K562 (cell line): ENCODE data around the gene RNFT2. TPM values are rescaled to one million over a fixed set of nuclear protein-coding genes. Genes with fewer than 3 reads are reported as not detected.
A peak's percentile ranks its signal among the peaks of the same experiment; 100 is the strongest.

Experiments
- ATAC-seq: fragments of 200-7000 bp; cut with Tn5 transposase; 3 replicates; pipeline ENCODE4 v1.9.1; 2020; ENCODE audit warnings: moderate library complexity
- BruUV-seq: library from RNA; stranded (reverse); fragments of 400-500 nt; replicated peaks from 2 replicates; lab custom pipeline; 2021; lab: Mats Ljungman, UMichigan
- CTCF ChIA-PET: fragments of 300-600 bp; formaldehyde crosslinking; extraction: SDS; loops from one replicate; lab custom pipeline; 2021; ENCODE audit warnings: low intra/inter-chr PET ratio; lab: Yijun Ruan, JAX
- POLR2A ChIA-PET: fragments of 300-600, 350-650 bp; sonication (Branson Sonifier 250); formaldehyde crosslinking; extraction: SDS; loops from one replicate; lab custom pipeline; 2021; ENCODE audit warnings: antibody characterized with exemption, inconsistent platforms; lab: Yijun Ruan, JAX
- DNase-seq, 4 experiments: peaks; one replicate each; pipeline versions ENCODE4 v3.0.0 to v3.0.0-alpha.2; 2011 to 2018; ENCODE audit warnings: low spot score in 3 of 4, mixed read lengths in 3 of 4; ENCODE audit errors: extremely low read depth in 1 of 4
- FAIRE-seq: peaks from 2 replicates; lab custom pipeline; 2011; peaks lifted over from hg19 to GRCh38; lab: Jason Lieb, UNC
- H2AFZ ChIP-seq: 2 replicates; pipeline ENCODE4 v1.6.0; 2011; ENCODE audit warnings: low read depth, low read length, control low read depth, inconsistent platforms
- H3K27ac ChIP-seq: fragments of 200-600 bp; 3 replicates; pipeline ENCODE4 v1.8.0; 2011; ENCODE audit warnings: low read depth, mild to moderate bottlenecking, control low read depth, inconsistent platforms, low read length, moderate library complexity, mixed read lengths; ENCODE audit errors: extremely low read depth
- H3K27me3 ChIP-seq, 2 experiments: fragments of 300-600 bp in 1 of 2; 2 replicates in 1 of 2; 3 replicates in 1 of 2; pipeline versions ENCODE4 v1.6.0 to v1.8.0; 2011; ENCODE audit warnings: inconsistent platforms in 2 of 2, low read length in 2 of 2, mild to moderate bottlenecking in 1 of 2, mixed read lengths in 1 of 2, moderate library complexity in 1 of 2; ENCODE audit not compliant: control insufficient read depth in 2 of 2, insufficient read depth in 2 of 2
- H3K36me3 ChIP-seq: fragments of 300-600 bp; 3 replicates; pipeline ENCODE4 v1.8.0; 2011; ENCODE audit warnings: mild to moderate bottlenecking, low read length, inconsistent platforms; ENCODE audit not compliant: control insufficient read depth, insufficient read depth
- H3K4me1 ChIP-seq, 2 experiments: fragments of 200-600 bp in 1 of 2; replicated peaks in 1 of 2; 2 replicates in 1 of 2; 3 replicates in 1 of 2; pipeline versions ENCODE4 v1.5.1 to v1.8.0; 2011; ENCODE audit warnings: inconsistent platforms in 2 of 2, low read length in 2 of 2, mild to moderate bottlenecking in 1 of 2, mixed read lengths in 1 of 2, moderate library complexity in 1 of 2; ENCODE audit not compliant: control insufficient read depth in 2 of 2, insufficient read depth in 2 of 2
- H3K4me2 ChIP-seq: 2 replicates; pipeline ENCODE4 v1.6.1; 2011; ENCODE audit warnings: low read length, control low read depth, inconsistent platforms, mixed read lengths; ENCODE audit not compliant: insufficient read depth
- H3K4me3 ChIP-seq: fragments of 200-600 bp; sonication (generic), shearing (Covaris generic); 2 replicates; pipeline ENCODE4 v1.5.1; 2016; ENCODE audit warnings: control low read depth, inconsistent platforms
- H3K79me2 ChIP-seq: fragments of 200-600 bp; 3 replicates; pipeline ENCODE4 v1.8.0; 2011; ENCODE audit warnings: low read length, inconsistent platforms; ENCODE audit not compliant: control insufficient read depth, insufficient read depth
- H3K9ac ChIP-seq, 2 experiments: 2 replicates each; pipeline versions ENCODE4 v1.6.0 to v1.6.1; 2011; ENCODE audit warnings: low read depth in 2 of 2, low read length in 2 of 2, control low read depth in 1 of 2, inconsistent platforms in 1 of 2, mild to moderate bottlenecking in 1 of 2, mixed read lengths in 1 of 2; ENCODE audit not compliant: insufficient read depth in 1 of 2
- H3K9me1 ChIP-seq: one replicate; pipeline ENCODE4 v1.6.0; 2011; ENCODE audit warnings: inconsistent platforms, mild to moderate bottlenecking, low read length, moderate library complexity; ENCODE audit not compliant: control insufficient read depth, insufficient read depth
- H3K9me3 ChIP-seq: replicated peaks from 2 replicates; pipeline ENCODE4 v1.5.1; 2011; ENCODE audit warnings: low read depth, low read length, inconsistent platforms; ENCODE audit not compliant: control insufficient read depth, insufficient read depth
- H4K20me1 ChIP-seq: replicated peaks from 2 replicates; pipeline ENCODE4 v1.6.1; 2011; ENCODE audit warnings: low read length, inconsistent platforms, mixed read lengths; ENCODE audit not compliant: control insufficient read depth, insufficient read depth
- COPS2 ChIP-seq: fragments of 450-650 bp; conservative IDR thresholded peaks from 2 replicates; pipeline ENCODE4 v1.6.1; 2016; ENCODE audit warnings: mild to moderate bottlenecking, moderate library complexity
- FOXM1 ChIP-seq, 2 experiments: fragments of 450-650 bp in 1 of 2; sonication (generic) in 1 of 2; formaldehyde crosslinking in 1 of 2; IDR thresholded peaks; 2 replicates each; pipeline versions ENCODE4 v1.6.1 to v1.9.0; 2017 to 2022; ENCODE audit warnings: low read depth in 2 of 2, mild to moderate bottlenecking in 2 of 2, missing genetic modification reagents in 1 of 2, moderate library complexity in 1 of 2
- HDAC8 ChIP-seq: fragments of 450-650 bp; IDR thresholded peaks from 2 replicates; pipeline ENCODE4 v1.6.1; 2016; ENCODE audit warnings: mild to moderate bottlenecking, missing genetic modification characterization, moderate library complexity, missing compliant biosample characterization
- JUN ChIP-seq, 2 experiments: sonication (generic) in 1 of 2; formaldehyde crosslinking in 1 of 2; IDR thresholded peaks; 2 replicates each; pipeline versions ENCODE4 v1.6.1 to v1.8.0; 2012 to 2022; ENCODE audit warnings: borderline replicate concordance in 2 of 2, mild to moderate bottlenecking in 2 of 2, improper control_type of control experiment in 1 of 2, low read depth in 1 of 2, low read length in 1 of 2, missing genetic modification reagents in 1 of 2
- MED1 ChIP-seq: sonication (generic); formaldehyde crosslinking; IDR thresholded peaks from 2 replicates; pipeline ENCODE4 v1.8.1; 2023; ENCODE audit warnings: missing genetic modification reagents, borderline replicate concordance
- MYBL2 ChIP-seq, 2 experiments: fragments of 450-650 bp in 1 of 2; sonication (generic) in 1 of 2; formaldehyde crosslinking in 1 of 2; IDR thresholded peaks; 2 replicates each; pipeline versions ENCODE4 v1.6.1 to v1.8.1; 2017 to 2022; ENCODE audit warnings: borderline replicate concordance in 1 of 2, inconsistent platforms in 1 of 2, low read depth in 1 of 2, mild to moderate bottlenecking in 1 of 2, missing genetic modification reagents in 1 of 2, moderate library complexity in 1 of 2
- POLR3A ChIP-seq: IDR thresholded peaks from 2 replicates; pipeline ENCODE4 v1.6.1; 2011; ENCODE audit warnings: borderline replicate concordance, mild to moderate bottlenecking, moderate library complexity; ENCODE audit not compliant: insufficient read length, insufficient read depth; ENCODE audit errors: extremely low read depth
- WGBS: fragments of 100-300 bp; shearing (Covaris generic); methylation state at CpG from one replicate; pipeline ENCODE4 v1.1.6; 2016; ENCODE audit warnings: low coverage, mixed read lengths; ENCODE audit not compliant: insufficient coverage; ENCODE audit errors: missing lambda C conversion rate; 5-methylcytosine and 5-hydroxymethylcytosine counted together
- in situ Hi-C: fragments of 300-500 bp; cut with MboI; formaldehyde crosslinking; loops from 4 replicates; pipeline ENCODE4 v1.15.0; 2018; ENCODE audit warnings: inconsistent platforms, mixed read lengths
- intact Hi-C: fragments of 100-400 bp; cut with micrococcal nuclease; formaldehyde crosslinking; loops from 2 replicates; pipeline ENCODE4 v1.14.2; 2022
- polyA plus RNA-seq, 8 experiments: library from polyadenylated mRNA; depleted of rRNA in 4 of 8; stranded (reverse) in 5 of 8; unstranded in 3 of 8; fragments of >200 nt; fragmentation: Nextera tagmentation in 2 of 8; fragmentation: Illumina TruSeq in 1 of 8; extraction: Ambion mirVana in 2 of 8; extraction: Trizol in 1 of 8; gene quantifications; 2 replicates each; pipeline versions ENCODE4 v1.2.1 to v1.2.3, GENCODE V29; 2011 to 2014; ENCODE audit warnings: inconsistent platforms in 1 of 8, missing spikeins in 1 of 8
- total RNA-seq, 7 experiments: library from RNA; depleted of rRNA in 6 of 7; stranded (reverse); fragments of >200 nt in 6 of 7; fragmentation: Illumina TruSeq in 2 of 7; extraction: Trizol in 2 of 7; gene quantifications; 2 replicates each; pipeline versions ENCODE4 v1.2.1 to v1.2.3, GENCODE V29; 2011 to 2021; ENCODE audit warnings: low replicate concordance in 1 of 7
- TF ChIP-seq, protein P1 (sequence below): fragments of 250-450 bp; sonication (Bioruptor Pico); IDR thresholded peaks from 2 replicates; pipeline ENCODE4 v1.8.0; 2021; ENCODE audit warnings: borderline replicate concordance, mild to moderate bottlenecking, moderate library complexity; ENCODE audit not compliant: poor library complexity, severe bottlenecking
- TF ChIP-seq, protein P2 (sequence below): fragments of 450-650 bp; IDR thresholded peaks from 2 replicates; pipeline ENCODE4 v1.6.1; 2016; ENCODE audit warnings: missing biosample characterization, missing genetic modification characterization
- TF ChIP-seq, protein P3 (sequence below): fragments of 450-650 bp; IDR thresholded peaks from 2 replicates; pipeline ENCODE4 v1.6.1; 2018; ENCODE audit not compliant: partially characterized antibody

The RNFT2 gene
- total and polyA plus RNA-seq, 9 of the 15 experiments (the other 6 are each of a cell fraction or from before 2014, with no cell fraction given), result 3.6 to 26.3 (median 9.5) TPM

DNA sequence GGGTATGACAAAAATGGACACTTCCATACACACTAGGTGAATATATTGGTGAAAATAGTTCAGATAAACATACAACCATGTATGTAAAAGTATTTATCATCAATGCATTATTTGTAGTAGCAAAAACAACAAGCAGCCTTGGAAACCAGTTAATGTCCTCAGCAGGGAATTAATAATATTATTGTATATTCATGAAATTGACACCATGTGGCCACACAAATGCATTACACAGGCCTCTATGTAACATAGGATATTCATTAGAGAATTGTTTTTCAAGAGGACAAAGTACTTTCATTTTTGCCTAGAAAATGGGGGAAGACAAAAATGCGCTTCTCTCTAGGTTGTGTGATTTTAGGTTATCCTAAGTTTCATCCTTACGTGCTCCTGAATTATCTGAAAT lies 24.6 kb upstream of the RNFT2 start:
- ATAC-seq (no peak), DNase-seq (no peak), FAIRE-seq (no peak)
- H3K27ac ChIP-seq, result no peak overlapping the region
- WGBS, result 81% methylated on average over 2 of the region's 2 CpGs
- 0 out of 2 replicates have a peak, but pooled peaks cover 4% of the 10 kb centered on the region for H4K20me1 ChIP-seq
- H3K79me2 ChIP-seq, result no peaks in the 10 kb centered on the region
- CTCF ChIA-PET, result no interaction called here
- intact Hi-C loops, result no loop called here
- in situ Hi-C loops, result loop anchor here (25.0 kb wide), 1 partner anchor 249 kb away; no protein-coding TSS in a partner anchor
- no peaks in the 10 kb centered on the region for H3K9me1 ChIP-seq
- peaks cover 23% of the 10 kb centered on the region; the same call in 1 of the 3 replicates for H3K36me3 ChIP-seq
- no peak overlapping the region for H2AFZ ChIP-seq
- no peaks in the 10 kb centered on the region; a peak in 1 of 5 replicates for H3K4me1 ChIP-seq
- peaks cover 19% of the 10 kb centered on the region in 2 experiments; a peak in 4 of 5 replicates for H3K27me3 ChIP-seq
- no peak overlapping the region for H3K9ac ChIP-seq
- no peaks in the 10 kb centered on the region for H3K9me3 ChIP-seq
- H3K4me2 ChIP-seq, result no peak overlapping the region
- H3K4me3 ChIP-seq, result no peak overlapping the region
- POLR2A ChIA-PET, result no interaction called here
- BruUV-seq, result TSS peak; percentile 23
- TF ChIP-seq HDAC8 (tag), result no peak
- no peak for TF ChIP-seq MED1
- TF ChIP-seq JUN (IDR thresholded peaks at IDR 0.05; ENCODE audit: borderline replicate concordance, low read depth, low read length), result no peak
- no peak for TF ChIP-seq JUN (CRISPR knock-in tag; IDR thresholded peaks at IDR 0.05; ENCODE audit: borderline replicate concordance)
- TF ChIP-seq, protein P1, sequence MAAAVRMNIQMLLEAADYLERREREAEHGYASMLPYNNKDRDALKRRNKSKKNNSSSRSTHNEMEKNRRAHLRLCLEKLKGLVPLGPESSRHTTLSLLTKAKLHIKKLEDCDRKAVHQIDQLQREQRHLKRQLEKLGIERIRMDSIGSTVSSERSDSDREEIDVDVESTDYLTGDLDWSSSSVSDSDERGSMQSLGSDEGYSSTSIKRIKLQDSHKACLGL (CRISPR knock-in tag), result no peak
- TF ChIP-seq, protein P2, sequence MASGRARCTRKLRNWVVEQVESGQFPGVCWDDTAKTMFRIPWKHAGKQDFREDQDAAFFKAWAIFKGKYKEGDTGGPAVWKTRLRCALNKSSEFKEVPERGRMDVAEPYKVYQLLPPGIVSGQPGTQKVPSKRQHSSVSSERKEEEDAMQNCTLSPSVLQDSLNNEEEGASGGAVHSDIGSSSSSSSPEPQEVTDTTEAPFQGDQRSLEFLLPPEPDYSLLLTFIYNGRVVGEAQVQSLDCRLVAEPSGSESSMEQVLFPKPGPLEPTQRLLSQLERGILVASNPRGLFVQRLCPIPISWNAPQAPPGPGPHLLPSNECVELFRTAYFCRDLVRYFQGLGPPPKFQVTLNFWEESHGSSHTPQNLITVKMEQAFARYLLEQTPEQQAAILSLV (tag), result no peak
- TF ChIP-seq MYBL2 (IDR thresholded peaks at IDR 0.05; ENCODE audit: low read depth), result no peak
- TF ChIP-seq MYBL2 (CRISPR knock-in tag; IDR thresholded peaks at IDR 0.05; ENCODE audit: borderline replicate concordance), result no peak
- TF ChIP-seq POLR3A, result no peak
- TF ChIP-seq FOXM1 (IDR thresholded peaks at IDR 0.05; ENCODE audit: low read depth), result no peak
- no peak for TF ChIP-seq FOXM1 (CRISPR knock-in tag; IDR thresholded peaks at IDR 0.05; ENCODE audit: low read depth)
- TF ChIP-seq COPS2, result no peak
- TF ChIP-seq, protein P3, sequence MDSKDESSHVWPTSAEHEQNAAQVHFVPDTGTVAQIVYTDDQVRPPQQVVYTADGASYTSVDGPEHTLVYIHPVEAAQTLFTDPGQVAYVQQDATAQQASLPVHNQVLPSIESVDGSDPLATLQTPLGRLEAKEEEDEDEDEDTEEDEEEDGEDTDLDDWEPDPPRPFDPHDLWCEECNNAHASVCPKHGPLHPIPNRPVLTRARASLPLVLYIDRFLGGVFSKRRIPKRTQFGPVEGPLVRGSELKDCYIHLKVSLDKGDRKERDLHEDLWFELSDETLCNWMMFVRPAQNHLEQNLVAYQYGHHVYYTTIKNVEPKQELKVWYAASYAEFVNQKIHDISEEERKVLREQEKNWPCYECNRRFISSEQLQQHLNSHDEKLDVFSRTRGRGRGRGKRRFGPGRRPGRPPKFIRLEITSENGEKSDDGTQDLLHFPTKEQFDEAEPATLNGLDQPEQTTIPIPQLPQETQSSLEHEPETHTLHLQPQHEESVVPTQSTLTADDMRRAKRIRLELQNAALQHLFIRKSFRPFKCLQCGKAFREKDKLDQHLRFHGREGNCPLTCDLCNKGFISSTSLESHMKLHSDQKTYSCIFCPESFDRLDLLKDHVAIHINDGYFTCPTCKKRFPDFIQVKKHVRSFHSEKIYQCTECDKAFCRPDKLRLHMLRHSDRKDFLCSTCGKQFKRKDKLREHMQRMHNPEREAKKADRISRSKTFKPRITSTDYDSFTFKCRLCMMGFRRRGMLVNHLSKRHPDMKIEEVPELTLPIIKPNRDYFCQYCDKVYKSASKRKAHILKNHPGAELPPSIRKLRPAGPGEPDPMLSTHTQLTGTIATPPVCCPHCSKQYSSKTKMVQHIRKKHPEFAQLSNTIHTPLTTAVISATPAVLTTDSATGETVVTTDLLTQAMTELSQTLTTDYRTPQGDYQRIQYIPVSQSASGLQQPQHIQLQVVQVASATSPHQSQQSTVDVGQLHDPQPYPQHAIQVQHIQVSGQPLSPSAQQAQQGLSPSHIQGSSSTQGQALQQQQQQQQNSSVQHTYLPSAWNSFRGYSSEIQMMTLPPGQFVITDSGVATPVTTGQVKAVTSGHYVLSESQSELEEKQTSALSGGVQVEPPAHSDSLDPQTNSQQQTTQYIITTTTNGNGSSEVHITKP, result no peak
